Measurements from ENCODE around the gene LIN28B.

The LIN28B gene

DNA sequence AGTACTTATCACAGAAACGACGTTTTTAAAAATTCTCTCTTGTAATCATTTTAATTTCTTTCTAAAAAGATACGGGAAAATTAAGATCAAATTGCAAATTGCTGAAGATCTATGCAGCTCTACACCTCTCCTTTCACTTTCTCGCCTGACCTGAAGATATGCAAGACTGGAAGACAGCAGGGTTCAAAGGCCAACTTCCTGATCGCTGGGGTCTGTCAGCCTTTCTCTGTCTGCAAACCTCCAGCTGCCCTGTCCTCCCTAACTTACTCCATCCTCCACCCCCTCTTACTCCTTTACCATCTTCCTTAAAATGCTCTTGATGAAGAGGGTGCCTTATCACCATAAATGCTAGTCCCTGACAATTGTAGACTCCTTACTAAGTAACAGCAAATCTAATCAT, 159.2 kb downstream of the LIN28B start:
- DNase-seq: no peak

DNA sequence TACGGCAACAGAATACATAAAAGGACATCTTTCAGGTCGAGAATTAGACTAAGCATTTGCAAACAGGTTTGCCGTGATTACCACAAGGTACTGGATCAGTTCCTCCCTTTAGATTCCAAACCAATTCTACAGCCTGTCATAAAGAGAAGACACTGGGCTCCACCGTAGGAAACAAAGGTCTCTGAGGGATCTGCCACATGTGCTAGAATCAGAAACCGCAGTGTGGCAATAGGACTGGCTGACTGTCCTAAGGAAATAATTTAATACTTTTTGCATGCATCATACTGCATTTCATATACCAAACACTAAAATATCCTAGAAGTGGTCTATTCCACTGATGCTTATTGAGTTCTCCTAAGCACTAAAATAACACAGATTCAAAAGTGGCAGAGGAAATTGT, 163.7 kb downstream of the LIN28B start:
- no peak for DNase-seq

DNA sequence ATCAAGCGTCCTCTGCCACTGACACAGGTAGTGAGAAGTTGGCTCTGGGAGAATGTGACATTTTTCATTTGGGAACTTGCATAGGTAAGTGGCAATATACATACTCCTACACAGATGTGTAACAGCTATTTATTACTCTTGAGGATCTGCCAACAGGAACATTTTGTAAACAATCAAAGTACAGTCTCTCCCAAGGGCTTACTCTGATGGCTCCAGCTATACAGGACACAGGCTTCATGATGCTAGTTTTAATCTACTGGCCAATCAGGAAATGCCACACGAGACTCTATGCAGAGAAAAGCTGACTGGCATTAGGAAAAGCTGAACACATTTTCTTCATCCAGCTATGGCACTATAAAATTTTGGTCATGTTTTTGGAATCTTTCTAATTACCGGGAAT, 165.1 kb downstream of the LIN28B start:
- no peak for DNase-seq

DNA sequence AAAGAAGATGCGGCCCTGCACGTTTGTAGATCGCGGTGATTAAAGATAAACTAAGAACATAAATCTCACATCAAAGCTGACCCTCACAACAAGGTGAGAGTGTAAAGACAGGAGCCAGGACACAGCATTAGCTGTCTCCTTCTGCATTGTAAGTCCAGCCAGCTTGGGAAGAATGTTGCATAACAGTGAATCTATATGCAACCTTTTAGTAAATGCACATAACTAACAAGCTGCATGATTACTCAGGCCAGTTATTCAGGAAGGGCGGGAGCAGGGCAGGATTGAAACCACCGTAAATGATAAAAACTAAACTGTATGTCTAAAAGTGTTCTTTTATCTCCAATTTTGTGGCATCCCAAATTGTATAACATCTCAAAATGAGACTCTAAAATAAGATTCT, 165.8 kb downstream of the LIN28B start:
- DNase-seq: no peak
